Erythroblast (primary cell): ENCODE results near the gene ALDH1A1.

ENCODE experiments used
- GATA1 ChIP-seq: IDR thresholded peaks from 2 replicates; pipeline ENCODE4 v1.6.1; 2011; ENCODE audit warnings: low read depth, mild to moderate bottlenecking, control low read depth, low read length, moderate library complexity
- POLR2A ChIP-seq: IDR thresholded peaks from 2 replicates; pipeline ENCODE4 v1.6.1; 2011; ENCODE audit warnings: mild to moderate bottlenecking, low read length

DNA sequence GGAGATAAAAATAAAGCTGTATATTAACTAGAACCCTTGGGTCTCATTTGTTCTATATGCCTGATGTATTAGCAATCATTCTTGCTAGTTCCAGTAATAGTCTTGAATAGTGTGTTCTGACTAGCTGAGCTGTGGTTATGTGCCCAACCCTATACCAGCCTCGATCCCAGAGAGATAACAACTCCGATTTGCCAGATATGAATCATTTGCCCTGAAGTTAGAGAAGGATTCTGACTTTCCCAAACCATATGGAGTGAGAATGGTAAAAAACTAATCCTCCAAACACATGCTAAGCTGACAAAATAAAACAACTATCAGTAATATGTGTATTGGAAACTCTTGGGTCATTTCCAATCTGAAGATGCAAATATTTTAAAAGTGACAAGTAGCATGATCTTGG, 64.8 kb downstream of the ALDH1A1 start:
- TF ChIP-seq POLR2A (no peak), GATA1 (no peak)
